GM21367 (cell line): ENCODE data around the gene KAT14.
"Not testable (repeated sequence)": the region's sequence is repeated elsewhere in the genome, so short reads cannot be mapped to it uniquely, and the experiment has no call there.

Source experiments
- ATAC-seq: cut with Tn5 transposase; IDR thresholded peaks from one replicate; pipeline ENCODE4 v1.9.1; 2021; ENCODE audit not compliant: unreplicated experiment

Gene KAT14

GRCh38 chr20:18156045-18156444 lies 18.4 kb downstream of the KAT14 start:
- ATAC-seq: no peak

- no peak for ATAC-seq
These were observed 26.7 kb downstream of the KAT14 start for GRCh38 chr20:18164356-18164755.

- ATAC-seq: no peak
These were observed 27.9 kb downstream of the KAT14 start for GRCh38 chr20:18165553-18165952.

DNA sequence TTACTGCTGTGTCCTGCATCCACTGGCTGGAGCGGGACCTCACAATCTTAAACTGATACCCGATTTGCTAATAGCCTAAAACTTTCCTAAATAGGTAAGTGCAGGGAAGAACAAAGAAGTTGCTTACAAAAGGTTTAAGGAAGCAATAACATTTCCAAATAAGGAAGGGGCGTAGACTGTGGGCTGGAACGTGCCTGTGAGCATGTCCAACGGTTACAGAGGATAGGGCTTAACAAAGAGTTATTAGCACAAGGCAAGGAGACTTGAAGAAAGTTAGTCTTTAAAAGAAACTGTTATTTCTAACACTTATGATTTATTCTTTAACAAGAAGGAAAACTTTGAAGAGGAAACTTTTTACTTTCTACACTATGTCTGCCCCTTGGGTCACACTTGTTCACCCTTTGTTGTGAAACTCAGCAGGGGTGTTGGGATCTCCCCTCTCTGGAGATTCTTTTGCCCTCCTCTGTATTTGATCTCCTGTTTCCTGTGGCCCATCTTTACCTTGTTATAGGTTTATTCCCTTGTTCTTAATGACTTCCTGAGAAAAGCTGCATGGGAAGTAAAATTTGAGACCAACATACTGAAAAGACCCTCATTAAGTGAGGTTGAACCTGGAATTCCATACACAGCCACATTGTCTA lies 28.7 kb downstream of the KAT14 start:
- no peak for ATAC-seq

DNA sequence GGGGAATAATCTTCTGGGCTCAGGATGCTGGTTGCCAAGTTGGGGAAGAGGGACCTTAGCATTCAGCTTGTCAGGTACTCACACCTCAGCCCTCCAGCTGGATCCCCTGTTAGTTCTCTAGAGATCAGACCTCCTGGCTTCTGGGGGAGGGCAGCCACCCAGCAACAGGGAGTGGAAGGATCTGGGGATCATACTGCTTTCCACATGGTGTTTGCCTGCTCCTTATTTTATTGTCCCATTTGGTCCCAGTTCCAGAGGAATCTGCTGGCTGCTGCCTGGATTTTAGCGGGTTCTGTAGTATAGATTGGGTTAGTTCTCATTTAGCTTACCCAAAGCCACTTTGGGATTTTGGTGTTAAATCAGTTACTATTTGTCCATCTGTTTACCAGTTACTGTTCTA lies 29.3 kb downstream of the KAT14 start:
- no peak for ATAC-seq

DNA sequence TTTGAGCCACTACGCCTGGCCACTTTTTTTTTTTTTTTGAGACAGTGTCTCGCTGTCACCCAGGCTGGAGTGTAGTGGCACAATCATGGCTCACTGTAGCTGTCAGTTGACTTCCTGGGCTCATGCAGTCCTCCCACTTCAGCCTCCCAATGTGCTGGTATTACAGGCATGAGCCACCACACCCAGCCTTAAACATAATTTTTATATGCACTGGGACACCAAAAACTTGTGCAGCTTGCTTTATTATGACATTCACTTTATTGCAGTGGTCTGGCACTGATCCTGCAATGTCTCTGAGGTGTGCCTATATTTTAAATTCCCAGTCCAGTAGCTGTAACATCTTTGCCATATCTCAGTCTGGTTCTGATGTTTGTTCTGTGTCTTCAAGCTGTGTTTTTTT lies 34.7 kb downstream of the KAT14 start:
- ATAC-seq: no peak

DNA sequence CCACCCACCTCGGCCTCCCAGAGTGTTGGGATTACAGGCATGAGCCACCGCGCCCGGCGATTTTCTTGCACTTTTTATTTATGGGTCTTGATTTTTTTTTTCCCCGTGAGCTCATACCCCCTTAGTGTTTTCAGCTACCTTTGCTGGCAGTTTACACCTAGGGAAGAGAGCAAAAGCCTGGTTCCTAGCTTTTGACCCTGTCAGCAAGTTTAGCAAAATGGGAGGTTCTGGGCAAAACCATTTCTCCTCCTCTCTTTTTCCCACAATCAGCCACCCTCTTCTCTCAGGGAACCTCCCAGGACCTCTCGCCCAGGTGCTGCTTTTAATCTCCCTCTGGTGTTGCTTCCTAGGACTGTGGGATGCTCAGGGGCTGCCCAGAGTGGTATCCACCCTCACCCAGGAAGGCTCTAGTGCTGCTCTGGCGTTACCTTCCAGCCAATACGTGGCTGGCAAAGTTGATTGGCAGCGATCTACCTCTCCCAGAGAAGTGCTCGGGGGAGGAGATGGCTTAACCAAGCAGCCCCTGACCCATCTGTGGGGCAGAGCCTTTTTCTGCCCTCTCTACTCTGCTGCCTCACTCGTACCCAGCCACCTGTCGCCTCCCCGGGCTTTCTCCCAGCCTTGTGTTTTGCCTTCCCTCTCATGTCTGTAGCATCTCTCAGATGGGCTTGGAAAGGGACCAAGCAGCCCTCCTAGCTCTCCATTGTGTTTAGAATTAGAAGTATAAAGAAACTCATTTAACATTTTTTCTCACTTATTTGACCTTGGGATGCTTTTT lies 37.4 kb downstream of the KAT14 start:
- no peak for ATAC-seq

DNA sequence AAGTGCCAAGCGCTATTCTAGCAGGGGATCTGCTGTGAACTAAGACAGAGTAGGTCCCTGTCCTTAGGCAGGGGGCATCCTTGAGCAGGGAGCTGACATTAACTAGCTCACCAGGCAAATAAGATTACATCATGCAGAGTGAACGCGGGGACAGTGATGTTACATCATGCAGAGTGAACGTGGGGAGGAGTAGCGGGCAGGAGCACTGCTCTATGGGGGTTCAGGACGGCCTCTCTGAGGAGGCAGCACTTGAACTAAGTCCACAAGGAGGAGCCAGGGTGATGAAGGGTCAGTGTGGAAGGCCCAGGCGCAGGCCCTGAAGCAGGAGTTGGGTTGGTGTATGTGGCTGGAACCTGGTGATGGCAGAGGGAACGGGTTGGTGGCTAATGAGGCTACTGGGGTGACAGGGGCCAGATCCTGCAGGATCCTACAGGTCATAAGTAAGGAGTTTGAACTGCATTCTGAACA lies 38.7 kb downstream of the KAT14 start:
- no peak for ATAC-seq

GRCh38 chr20:18180366-18180765 lies 42.7 kb downstream of the KAT14 start:
- ATAC-seq: not testable (repeated sequence)

DNA sequence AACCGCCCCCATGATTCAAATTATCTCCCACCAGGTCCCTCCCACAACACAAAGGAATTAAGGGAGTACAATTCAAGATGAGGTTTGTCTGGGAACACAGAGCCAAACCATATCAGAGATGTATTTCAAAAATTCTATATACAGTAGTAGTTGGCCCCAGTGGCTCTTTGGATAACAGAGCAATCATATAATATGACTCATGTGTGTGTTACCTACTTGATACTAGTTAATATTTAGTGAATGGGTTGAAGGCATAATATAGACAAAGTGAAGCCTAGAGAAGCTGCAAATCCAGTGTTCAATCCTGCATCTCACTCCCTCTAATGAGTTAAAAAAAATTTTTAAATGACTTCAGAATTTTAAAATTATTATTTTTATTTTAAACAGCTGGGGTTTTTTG lies 43.2 kb downstream of the KAT14 start:
- ATAC-seq: no peak

- no peak for ATAC-seq
These were observed 49.4 kb downstream of the KAT14 start for GRCh38 chr20:18187020-18187419.

GRCh38 chr20:18188434-18188833 lies 50.8 kb downstream of the KAT14 start:
- no peak for ATAC-seq

DNA sequence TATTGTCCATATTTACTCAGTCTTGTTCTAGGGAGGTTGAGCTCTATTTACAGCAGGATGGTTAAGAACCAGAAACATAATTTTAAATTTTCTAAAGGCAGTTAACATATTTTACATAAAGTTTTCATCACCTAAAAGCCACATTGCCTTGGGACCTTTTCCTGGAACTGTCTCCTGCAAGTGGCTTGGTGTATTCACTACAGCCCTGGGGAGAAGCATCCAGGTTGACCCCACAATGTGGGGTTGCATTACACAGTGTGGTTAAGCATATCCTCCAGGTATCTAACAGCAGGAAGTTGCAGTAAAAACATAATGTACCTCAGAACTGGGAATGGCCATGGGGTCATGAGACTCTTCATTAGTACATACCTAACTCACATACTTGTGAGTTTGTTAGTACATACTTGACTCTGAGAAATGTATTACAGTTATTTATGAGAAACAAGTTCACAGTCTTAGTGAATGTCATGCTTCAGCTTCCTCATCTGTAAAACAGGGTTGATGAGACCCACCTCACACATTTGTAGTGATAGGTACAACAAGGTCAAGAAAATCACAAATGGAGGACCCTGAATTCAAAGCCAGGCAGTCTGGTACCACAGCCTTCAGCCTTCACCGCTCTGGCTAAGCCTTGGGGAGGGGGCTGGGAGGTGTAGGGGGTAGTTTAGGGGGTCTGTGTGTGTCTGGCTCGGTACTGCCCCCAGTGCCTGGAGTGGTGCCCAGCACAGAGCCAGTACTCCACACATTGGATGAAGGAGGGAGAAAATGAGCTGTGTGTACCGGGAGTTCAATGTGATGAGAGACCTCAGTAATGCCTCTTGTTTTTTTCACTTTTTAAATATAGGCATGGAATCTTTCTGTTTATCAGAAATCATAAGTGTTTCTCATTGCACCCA lies 52.9 kb downstream of the KAT14 start:
- ATAC-seq: no peak

- ATAC-seq: no peak
These were observed 53.6 kb downstream of the KAT14 start for GRCh38 chr20:18191306-18191705.

- not testable (repeated sequence) for ATAC-seq
These were observed 56.8 kb downstream of the KAT14 start for GRCh38 chr20:18194461-18194860.

- ATAC-seq: no peak
These were observed 58.3 kb downstream of the KAT14 start for GRCh38 chr20:18195931-18196330.

DNA sequence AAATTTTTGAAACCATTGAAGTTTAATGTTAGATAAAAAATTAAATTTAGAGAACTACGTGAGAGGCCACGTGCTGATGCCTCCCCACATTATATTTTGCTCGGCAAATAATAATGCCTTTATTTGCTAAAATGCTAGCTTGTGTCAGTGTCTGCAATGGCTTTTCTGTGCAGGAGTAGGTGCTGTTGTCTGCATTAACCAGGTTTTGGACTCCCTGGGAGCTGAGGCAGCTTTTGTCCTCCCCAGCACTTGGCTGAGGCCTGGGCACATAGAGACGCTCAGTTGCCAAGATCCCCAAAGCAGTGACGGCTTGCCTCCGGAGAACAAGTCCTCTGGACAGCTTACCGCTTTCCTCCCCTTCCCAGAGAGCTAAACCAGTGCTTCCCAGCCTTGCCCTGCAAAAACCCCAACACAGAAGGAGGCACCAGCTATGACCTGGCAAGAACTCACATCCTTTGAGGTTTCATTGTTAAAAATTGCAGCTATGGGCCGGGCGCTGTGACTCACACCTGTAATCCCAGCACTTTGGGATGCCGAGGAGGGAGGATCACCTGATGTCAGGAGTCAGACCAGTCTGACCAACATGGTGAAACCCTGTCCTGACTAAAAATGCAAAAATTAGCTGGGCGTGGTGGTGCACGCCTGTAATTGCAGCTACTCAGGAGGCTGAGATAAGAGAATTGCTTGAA lies 59.9 kb downstream of the KAT14 start:
- no peak for ATAC-seq

DNA sequence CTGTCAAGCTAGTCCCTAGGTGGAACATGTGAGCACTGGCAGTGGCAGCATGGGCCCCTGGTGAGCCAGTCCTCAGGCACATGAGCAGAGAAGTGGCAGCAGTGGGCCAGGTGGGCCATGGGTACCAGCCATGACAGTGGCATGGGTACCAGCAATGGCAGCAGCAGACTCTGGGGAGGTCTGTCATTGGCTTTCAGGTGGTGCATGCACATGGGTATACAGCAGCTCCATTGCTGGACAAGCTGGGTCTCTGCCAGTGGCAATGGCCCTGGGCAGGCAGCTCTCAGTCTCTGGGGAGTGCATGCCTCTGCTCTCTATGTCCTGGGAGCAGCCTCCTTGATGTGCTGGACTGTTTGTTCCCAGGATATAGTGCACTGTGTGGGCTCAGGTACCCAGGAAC lies 65.3 kb downstream of the KAT14 start:
- no peak for ATAC-seq

- ATAC-seq: not testable (repeated sequence)
These were observed 66.0 kb downstream of the KAT14 start for GRCh38 chr20:18203700-18204099.

DNA sequence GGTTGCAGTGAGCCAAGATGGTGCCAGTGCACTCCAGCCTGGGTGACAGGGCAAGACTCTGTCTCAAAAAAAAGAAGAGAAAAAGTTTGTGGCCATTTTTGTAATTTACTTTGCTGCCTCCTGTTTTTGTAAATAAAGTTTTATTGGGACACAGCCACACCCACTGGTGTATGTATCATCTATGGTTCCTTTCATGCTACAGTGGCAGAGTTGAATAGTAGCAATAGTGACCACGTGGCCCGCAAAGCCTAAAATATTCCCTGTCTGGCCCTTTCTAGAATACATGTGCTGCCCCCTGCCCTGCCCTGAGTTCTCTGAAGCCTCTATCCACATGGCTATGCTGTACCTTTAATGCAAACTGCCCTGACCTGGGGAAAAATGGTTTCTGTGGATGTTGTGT lies 75.3 kb downstream of the KAT14 start:
- ATAC-seq: no peak

DNA sequence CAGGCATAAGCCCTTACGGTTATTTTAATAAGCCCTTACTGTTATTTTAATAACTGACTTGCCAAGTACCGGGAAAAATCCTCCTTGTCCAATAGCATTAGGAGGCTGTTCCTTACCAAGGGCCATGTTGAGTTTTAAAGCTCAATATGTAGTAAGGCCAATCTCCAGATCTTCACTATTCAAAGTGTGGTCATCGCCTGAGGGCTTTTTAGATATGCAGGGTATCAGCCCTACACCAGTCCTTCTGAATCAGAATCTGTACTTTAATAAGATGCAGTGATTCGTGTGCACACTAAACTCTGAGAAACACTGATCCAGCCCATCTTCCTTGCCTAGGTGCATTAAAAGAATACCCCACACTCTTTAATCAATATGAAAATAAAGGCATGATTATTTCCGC lies 77.9 kb downstream of the KAT14 start:
- ATAC-seq: no peak
